Trophoblast cell (in vitro differentiated cells and primary cell): Measurements from ENCODE around the gene SPPL2B.

Experiments used
- DNase-seq, 2 donors: peaks; one replicate each; pipeline ENCODE4 v3.0.0-alpha.2; 2016
- H2AFZ ChIP-seq: 2 replicates; pipeline ENCODE4 v1.6.1; 2013; ENCODE audit warnings: low read length, moderate library complexity, mild to moderate bottlenecking; ENCODE audit not compliant: insufficient read depth, poor library complexity
- H2AK5ac ChIP-seq: 2 replicates; pipeline ENCODE4 v1.6.1; 2013; ENCODE audit warnings: mild to moderate bottlenecking, low read length
- H2BK120ac ChIP-seq: 2 replicates; pipeline ENCODE4 v1.6.1; 2013; ENCODE audit warnings: low read length, mild to moderate bottlenecking, moderate library complexity; ENCODE audit not compliant: insufficient read depth, poor library complexity
- H2BK12ac ChIP-seq: 2 replicates; pipeline ENCODE4 v1.6.1; 2013; ENCODE audit warnings: mild to moderate bottlenecking, low read length, moderate library complexity
- H2BK5ac ChIP-seq: 2 replicates; pipeline ENCODE4 v1.6.1; 2013; ENCODE audit warnings: low read length, low read depth, moderate library complexity, mild to moderate bottlenecking; ENCODE audit not compliant: poor library complexity
- H3K14ac ChIP-seq: 2 replicates; pipeline ENCODE4 v1.6.1; 2013; ENCODE audit warnings: mild to moderate bottlenecking, low read length
- H3K18ac ChIP-seq: 2 replicates; pipeline ENCODE4 v1.6.1; 2013; ENCODE audit warnings: mild to moderate bottlenecking, low read length
- H3K23ac ChIP-seq: 2 replicates; pipeline ENCODE4 v1.6.1; 2013; ENCODE audit warnings: low read length
- H3K27ac ChIP-seq: 2 replicates; pipeline ENCODE4 v1.5.1; 2013; ENCODE audit warnings: low read depth, mild to moderate bottlenecking, inconsistent platforms, low read length, moderate library complexity
- H3K27me3 ChIP-seq: 2 replicates; pipeline ENCODE4 v1.6.1; 2013; ENCODE audit warnings: inconsistent platforms, mild to moderate bottlenecking, low read length, moderate library complexity; ENCODE audit not compliant: insufficient read depth
- H3K36me3 ChIP-seq, 2 experiments: 1 replicate in 1 of 2; 2 replicates in 1 of 2; pipeline ENCODE4 v1.6.1; 2013; ENCODE audit warnings: low read length in 2 of 2, mild to moderate bottlenecking in 2 of 2, moderate library complexity in 1 of 2; ENCODE audit not compliant: insufficient read depth in 2 of 2, control insufficient read depth in 1 of 2
- H3K4ac ChIP-seq: 2 replicates; pipeline ENCODE4 v1.6.1; 2013; ENCODE audit warnings: low read depth, mild to moderate bottlenecking, low read length, moderate library complexity
- H3K4me1 ChIP-seq, 2 experiments: 1 replicate in 1 of 2; 2 replicates in 1 of 2; pipeline ENCODE4 v1.6.1; 2013; ENCODE audit warnings: low read length in 2 of 2, mild to moderate bottlenecking in 2 of 2, moderate library complexity in 1 of 2; ENCODE audit not compliant: insufficient read depth in 2 of 2, control insufficient read depth in 1 of 2
- H3K4me2 ChIP-seq: 2 replicates; pipeline ENCODE4 v1.6.1; 2013; ENCODE audit warnings: inconsistent platforms, mild to moderate bottlenecking, low read length, moderate library complexity
- H3K4me3 ChIP-seq: 2 replicates; pipeline ENCODE4 v1.5.1; 2013; ENCODE audit warnings: mild to moderate bottlenecking, low read depth, low read length, inconsistent platforms
- H3K79me1 ChIP-seq: one replicate; pipeline ENCODE4 v1.6.1; 2013; ENCODE audit warnings: low read length
- H3K79me2 ChIP-seq: 2 replicates; pipeline ENCODE4 v1.6.1; 2013; ENCODE audit warnings: low read length, mild to moderate bottlenecking; ENCODE audit not compliant: control insufficient read depth, insufficient read depth, poor library complexity
- H3K9ac ChIP-seq: 2 replicates; pipeline ENCODE4 v1.6.1; 2013; ENCODE audit warnings: mild to moderate bottlenecking, low read length
- H3K9me3 ChIP-seq: 2 replicates; pipeline ENCODE4 v1.6.1; 2013; ENCODE audit warnings: low read depth, mild to moderate bottlenecking, control low read depth, inconsistent platforms, low read length; ENCODE audit not compliant: insufficient read depth
- H4K12ac ChIP-seq: 2 replicates; pipeline ENCODE4 v1.6.1; 2013; ENCODE audit warnings: low read depth, mild to moderate bottlenecking, low read length, moderate library complexity
- H4K8ac ChIP-seq: 2 replicates; pipeline ENCODE4 v1.6.1; 2013; ENCODE audit warnings: low read depth, mild to moderate bottlenecking, low read length, moderate library complexity
- H4K91ac ChIP-seq: one replicate; pipeline ENCODE4 v1.6.1; 2013; ENCODE audit warnings: low read depth, mild to moderate bottlenecking, low read length, moderate library complexity
- WGBS: extraction: QIAGEN DNeasy Blood & Tissue Kit; methylation state at CpG from one replicate; pipeline ENCODE4 v1.1.7; 2013; ENCODE audit warnings: missing lambda C conversion rate; ENCODE audit not compliant: insufficient read length, insufficient coverage; ENCODE audit errors: extremely low coverage; 5-methylcytosine and 5-hydroxymethylcytosine counted together

Gene SPPL2B

DNA sequence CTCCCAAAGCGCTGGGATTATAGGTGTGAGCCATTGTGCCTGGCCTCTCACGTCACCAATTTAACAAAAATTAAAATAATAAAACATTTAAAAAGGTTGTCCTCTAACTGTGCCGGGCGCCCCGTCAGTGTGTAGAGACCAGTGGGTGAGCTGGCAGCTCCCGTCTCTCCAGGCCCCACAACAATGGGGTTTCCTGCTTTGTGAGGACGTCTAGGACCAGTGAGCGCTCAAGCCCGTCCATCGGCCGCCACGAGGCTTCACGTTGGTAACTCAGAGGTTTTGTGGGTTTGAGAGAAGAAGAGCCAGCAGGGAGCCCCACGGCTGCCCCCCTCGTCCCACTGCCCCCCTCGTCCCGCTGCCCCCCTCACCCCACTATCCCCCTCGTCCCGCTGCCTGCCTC is 4.8 kb upstream of the SPPL2B start:
- no peak overlapping the region for H3K18ac ChIP-seq
- H2BK120ac ChIP-seq = no peak overlapping the region
- H3K4me3 ChIP-seq = no peak overlapping the region
- H2AFZ ChIP-seq = no peak overlapping the region
- H4K91ac ChIP-seq = no peak overlapping the region
- DNase-seq = no peak
- H3K4me2 ChIP-seq = no peak overlapping the region
- H3K14ac ChIP-seq = no peak overlapping the region
- peaks cover 5% of the 10 kb centered on the region for H3K79me1 ChIP-seq
- H2BK12ac ChIP-seq = no peak overlapping the region
- H3K27ac ChIP-seq = no peak overlapping the region
- H4K12ac ChIP-seq = no peak overlapping the region
- no CpG with 5 or more reads among the region's 19 CpGs for WGBS
- H3K9ac ChIP-seq = no peak overlapping the region
- peaks cover 2 to 3% of the 10 kb centered on the region in 2 experiments for H3K4me1 ChIP-seq
- H3K23ac ChIP-seq = no peak overlapping the region
- H4K8ac ChIP-seq = no peak overlapping the region
- H2BK5ac ChIP-seq = no peak overlapping the region
- no peak overlapping the region for H2AK5ac ChIP-seq
- peaks cover 4% of the 10 kb centered on the region for H3K79me2 ChIP-seq
- H3K4ac ChIP-seq = no peak overlapping the region
- peaks cover 45 to 49% of the 10 kb centered on the region in 2 experiments for H3K36me3 ChIP-seq
- peaks cover 2% of the 10 kb centered on the region for H3K9me3 ChIP-seq
- H3K27me3 ChIP-seq = no peaks in the 10 kb centered on the region

DNA sequence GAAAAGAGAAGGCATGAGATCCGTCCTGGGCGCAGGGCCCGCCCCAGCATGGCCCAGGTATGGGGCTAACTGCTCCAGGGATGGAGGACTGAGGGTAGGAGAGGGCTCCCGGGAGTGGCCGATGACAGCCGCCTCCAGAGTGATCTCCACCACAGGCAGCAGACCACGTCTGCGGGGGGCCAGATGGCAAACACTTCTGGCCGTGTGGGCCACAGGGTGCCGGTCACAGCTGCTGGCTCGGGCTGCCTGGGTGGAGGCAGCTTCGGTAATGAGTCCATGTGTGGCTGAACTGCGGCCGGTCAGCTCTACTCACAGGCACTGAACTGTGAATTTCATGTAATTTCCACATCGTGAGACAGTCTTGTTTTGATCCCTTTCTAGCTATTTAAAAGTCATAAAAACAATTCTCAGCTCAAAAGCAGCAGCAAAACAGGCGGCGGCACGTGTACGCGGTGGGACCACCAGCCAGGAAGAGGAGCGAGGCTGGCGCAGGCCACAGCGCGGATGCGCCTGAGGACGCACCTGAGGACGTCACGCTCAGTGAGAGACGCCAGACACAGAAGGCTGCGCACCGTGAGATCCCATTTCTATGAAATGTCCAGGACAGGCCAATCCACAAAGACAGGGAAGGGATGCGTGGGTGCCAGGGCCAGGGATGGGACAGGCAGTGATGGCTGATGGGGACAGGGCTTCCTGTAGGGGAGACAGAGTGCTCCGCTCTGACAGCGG is 4.1 kb upstream of the SPPL2B start:
- H3K36me3 ChIP-seq = peaks cover 45 to 49% of the 10 kb centered on the region in 2 experiments
- H3K4ac ChIP-seq = no peak overlapping the region
- peaks cover 2% of the 10 kb centered on the region for H3K9me3 ChIP-seq
- no peak overlapping the region for H2AK5ac ChIP-seq
- H3K79me2 ChIP-seq = peaks cover 10% of the 10 kb centered on the region
- H4K91ac ChIP-seq = no peak overlapping the region
- no peak for DNase-seq
- no peak overlapping the region for H3K18ac ChIP-seq
- no peak overlapping the region for H3K23ac ChIP-seq
- no peak overlapping the region for H3K4me2 ChIP-seq
- H3K79me1 ChIP-seq = peaks cover 8% of the 10 kb centered on the region
- H3K4me1 ChIP-seq = peaks cover 5 to 8% of the 10 kb centered on the region in 2 experiments
- H3K9ac ChIP-seq = no peak overlapping the region
- H2AFZ ChIP-seq = no peak overlapping the region
- no peaks in the 10 kb centered on the region for H3K27me3 ChIP-seq
- H2BK5ac ChIP-seq = no peak overlapping the region
- no CpG with 5 or more reads among the region's 34 CpGs for WGBS
- no peak overlapping the region for H3K4me3 ChIP-seq
- no peak overlapping the region for H2BK120ac ChIP-seq
- H3K14ac ChIP-seq = no peak overlapping the region
- no peak overlapping the region for H4K12ac ChIP-seq
- H4K8ac ChIP-seq = no peak overlapping the region
- H3K27ac ChIP-seq = no peak overlapping the region
- no peak overlapping the region for H2BK12ac ChIP-seq

DNA sequence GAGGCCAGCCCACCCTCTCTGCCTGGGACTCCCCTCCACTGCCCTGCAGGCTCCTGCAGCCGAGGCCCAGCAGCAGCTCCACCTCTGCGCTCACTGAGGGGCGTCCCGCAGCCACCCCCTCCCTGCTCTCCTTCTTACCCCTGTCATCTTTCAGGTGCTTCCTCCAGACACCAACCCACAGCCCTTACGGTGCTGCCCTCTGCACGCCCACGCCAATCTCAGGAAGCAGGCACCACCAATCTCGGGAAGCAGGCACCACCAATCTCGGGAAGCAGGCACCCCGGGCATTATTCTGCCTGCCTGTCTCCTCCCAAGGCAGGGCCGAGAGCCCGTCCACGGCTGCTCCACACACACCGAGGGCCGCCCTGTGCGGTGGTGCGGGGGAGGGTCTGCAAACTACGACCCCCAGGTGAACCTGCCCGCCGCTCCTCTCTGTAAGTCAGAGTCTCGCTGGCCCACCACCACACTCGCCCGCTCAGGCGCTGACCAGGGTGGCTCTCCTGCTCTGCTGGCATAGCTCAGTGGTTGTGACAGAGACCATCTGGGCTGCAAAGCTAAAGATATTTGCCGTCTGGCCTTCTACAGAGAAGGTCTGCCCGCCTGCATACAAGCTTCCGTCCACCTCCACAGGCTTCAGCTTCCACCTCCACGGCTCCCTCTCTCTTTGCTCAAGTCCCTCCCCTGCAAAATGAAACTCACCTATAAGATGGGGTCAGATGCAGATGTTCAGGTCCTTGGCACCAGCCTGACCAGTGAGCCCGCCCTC is 3.0 kb upstream of the SPPL2B start:
- Histone ChIP-seq H3K9me3 (peaks cover 2% of the 10 kb centered on the region), H3K14ac (no peak overlapping the region), H3K4me2 (no peak overlapping the region), H2AFZ (no peak overlapping the region), H3K4me3 (no peak overlapping the region), H3K27ac (no peak overlapping the region), H2AK5ac (no peak overlapping the region), H3K18ac (no peak overlapping the region), H2BK12ac (no peak overlapping the region), H3K23ac (no peak overlapping the region), H3K79me2 (peaks cover 10% of the 10 kb centered on the region), H3K4me1 (peaks cover 8 to 15% of the 10 kb centered on the region in 2 experiments), H4K12ac (no peak overlapping the region), H3K79me1 (peaks cover 8% of the 10 kb centered on the region), H3K4ac (no peak overlapping the region), H3K36me3 (peaks cover 45 to 49% of the 10 kb centered on the region in 2 experiments), H4K8ac (no peak overlapping the region), H4K91ac (no peak overlapping the region), H3K27me3 (no peaks in the 10 kb centered on the region), H2BK120ac (no peak overlapping the region), H2BK5ac (no peak overlapping the region), H3K9ac (no peak overlapping the region)
- DNase-seq = no peak
- WGBS = no CpG with 5 or more reads among the region's 29 CpGs

DNA sequence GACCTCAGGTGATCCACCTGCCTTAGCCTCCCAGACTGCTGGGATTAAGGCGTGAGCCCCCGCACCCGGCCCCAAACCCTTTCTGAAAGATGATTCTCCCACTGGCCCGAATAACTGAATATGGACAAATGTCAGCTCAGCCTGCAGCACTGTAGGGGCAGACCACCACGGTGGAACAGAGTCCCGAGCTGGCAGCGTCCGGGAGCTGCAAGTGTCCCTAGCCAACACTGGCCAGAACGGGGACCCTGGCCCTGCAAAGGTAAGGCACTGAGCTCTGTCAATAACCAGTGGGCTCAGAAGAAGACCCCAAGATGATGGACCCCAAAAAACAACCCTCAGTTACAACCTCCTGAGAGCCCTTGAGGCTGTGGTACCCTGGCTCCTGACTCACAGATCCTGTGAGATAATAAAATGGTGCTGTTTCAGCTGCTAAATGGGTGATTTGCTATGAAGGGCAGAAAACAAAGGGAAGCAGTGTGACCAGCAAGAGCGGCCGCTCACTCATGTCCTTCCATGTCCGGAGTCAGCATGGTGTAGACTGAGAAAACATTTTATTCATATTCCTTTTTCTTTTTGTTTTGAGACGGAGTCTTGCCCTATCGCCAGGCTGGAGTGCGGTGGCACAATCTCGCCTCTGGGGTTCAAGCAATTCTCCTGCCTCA is 1.7 kb upstream of the SPPL2B start:
- Histone ChIP-seq H2BK120ac (no peak overlapping the region), H3K9me3 (no peaks in the 10 kb centered on the region), H3K23ac (no peak overlapping the region), H4K8ac (no peak overlapping the region), H3K18ac (no peak overlapping the region), H2BK5ac (no peak overlapping the region), H3K14ac (no peak overlapping the region), H3K4ac (no peak overlapping the region), H3K27ac (no peak overlapping the region), H3K4me2 (no peak overlapping the region), H2BK12ac (no peak overlapping the region), H2AFZ (no peak overlapping the region), H3K27me3 (no peaks in the 10 kb centered on the region), H3K79me1 (peaks cover 8% of the 10 kb centered on the region), H3K36me3 (peaks cover 35 to 38% of the 10 kb centered on the region in 2 experiments), H3K9ac (no peak overlapping the region), H3K4me3 (no peak overlapping the region), H3K4me1 (peaks cover 8 to 19% of the 10 kb centered on the region in 2 experiments), H2AK5ac (no peak overlapping the region), H4K12ac (no peak overlapping the region), H4K91ac (no peak overlapping the region), H3K79me2 (peaks cover 10% of the 10 kb centered on the region)
- no peak for DNase-seq
- WGBS = no CpG with 5 or more reads among the region's 16 CpGs
